Subcutaneous abdominal adipose tissue (tissue), 5 donors: ENCODE results near the gene OSBPL6.

Source experiments
- H3K27ac ChIP-seq: one replicate; pipeline ENCODE4 v1.7.0; 2013; ENCODE audit warnings: low read depth, mild to moderate bottlenecking, inconsistent platforms, low read length, moderate library complexity
- H3K27me3 ChIP-seq, 5 donors: one replicate each; pipeline ENCODE4 v1.7.0; 2013; ENCODE audit warnings: low read length in 5 of 5, inconsistent platforms in 1 of 5; ENCODE audit not compliant: control insufficient read depth in 5 of 5, insufficient read depth in 4 of 5
- H3K36me3 ChIP-seq, 5 donors: one replicate each; pipeline ENCODE4 v1.7.0; 2013; ENCODE audit warnings: low read length in 5 of 5; ENCODE audit not compliant: control insufficient read depth in 5 of 5, insufficient read depth in 5 of 5
- H3K4me1 ChIP-seq, 5 donors: one replicate each; pipeline ENCODE4 v1.7.0; 2013; ENCODE audit warnings: low read length in 5 of 5, mild to moderate bottlenecking in 3 of 5, moderate library complexity in 1 of 5; ENCODE audit not compliant: control insufficient read depth in 5 of 5, insufficient read depth in 5 of 5
- H3K4me3 ChIP-seq, 5 donors: one replicate each; pipeline ENCODE4 v1.7.0; 2013; ENCODE audit warnings: low read length in 5 of 5, low read depth in 1 of 5
- H3K9ac ChIP-seq, 5 donors: one replicate each; pipeline ENCODE4 v1.7.0; 2013; ENCODE audit warnings: low read length in 5 of 5, mild to moderate bottlenecking in 4 of 5, moderate library complexity in 3 of 5
- H3K9me3 ChIP-seq, 5 donors: one replicate each; pipeline ENCODE4 v1.7.0; 2013; ENCODE audit warnings: low read length in 5 of 5; ENCODE audit not compliant: control insufficient read depth in 5 of 5
- donor health status: healthy.
- donor health status: healthy.
- donor health status: healthy.
- donor health status: healthy.
- donor health status: healthy.

OSBPL6 gene

GRCh38 chr2:178383718-178384117 lies 189.4 kb downstream of the OSBPL6 start:
- Histone ChIP-seq H3K36me3 (peaks cover 0 to 8% (median 0%) of the 10 kb centered on the region in 5 donors), H3K27me3 (no peaks in the 10 kb centered on the region), H3K9ac (no peak overlapping the region), H3K9me3 (no peaks in the 10 kb centered on the region), H3K4me1 (no peaks in the 10 kb centered on the region), H3K4me3 (no peak overlapping the region), H3K27ac (no peak overlapping the region)

- no peaks in the 10 kb centered on the region for H3K4me1 ChIP-seq
- H3K27ac ChIP-seq = no peak overlapping the region
- H3K27me3 ChIP-seq = no peaks in the 10 kb centered on the region
- no peak overlapping the region for H3K9ac ChIP-seq
- no peak overlapping the region for H3K4me3 ChIP-seq
- H3K36me3 ChIP-seq = peaks cover 0 to 11% (median 8%) of the 10 kb centered on the region in 5 donors
- no peaks in the 10 kb centered on the region for H3K9me3 ChIP-seq
Observed at GRCh38 chr2:178385595-178386148, 191.4 kb downstream of the OSBPL6 start.

GRCh38 chr2:178386986-178387597 lies 192.8 kb downstream of the OSBPL6 start:
- Histone ChIP-seq H3K27me3 (no peaks in the 10 kb centered on the region), H3K9me3 (no peaks in the 10 kb centered on the region), H3K4me1 (no peaks in the 10 kb centered on the region), H3K4me3 (no peak overlapping the region), H3K36me3 (peaks cover 0 to 11% (median 8%) of the 10 kb centered on the region in 5 donors), H3K9ac (no peak overlapping the region), H3K27ac (no peak overlapping the region)

DNA sequence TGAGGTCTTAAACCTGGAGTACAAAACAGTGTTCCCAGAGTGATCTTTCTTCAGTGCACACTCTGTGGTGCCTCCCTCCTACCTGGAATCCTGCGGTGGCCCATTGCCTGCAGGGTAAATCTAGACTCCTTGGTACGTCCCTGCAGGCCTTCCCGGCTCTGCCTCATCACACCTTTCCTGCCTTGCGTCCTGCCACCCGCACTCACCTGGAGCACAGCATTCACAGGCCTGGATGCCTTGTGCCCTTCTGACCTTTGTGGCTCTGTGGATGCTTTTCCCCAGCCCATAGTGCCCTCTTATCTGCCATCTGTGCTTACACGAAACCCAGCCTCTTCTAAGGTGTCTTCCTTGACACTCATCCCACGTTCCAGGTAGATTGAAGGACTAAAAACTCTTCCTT lies 194.0 kb downstream of the OSBPL6 start:
- Histone ChIP-seq H3K9ac (no peak overlapping the region), H3K4me3 (no peak overlapping the region), H3K27me3 (no peaks in the 10 kb centered on the region), H3K9me3 (no peaks in the 10 kb centered on the region), H3K27ac (no peak overlapping the region), H3K4me1 (no peaks in the 10 kb centered on the region), H3K36me3 (peaks cover 0 to 11% (median 8%) of the 10 kb centered on the region in 5 donors)

- H3K4me1 ChIP-seq = no peaks in the 10 kb centered on the region
- H3K36me3 ChIP-seq = peaks cover 0 to 9% (median 6%) of the 10 kb centered on the region in 5 donors
- H3K9ac ChIP-seq = no peak overlapping the region
- H3K27me3 ChIP-seq = no peaks in the 10 kb centered on the region
- H3K27ac ChIP-seq = no peak overlapping the region
- no peak overlapping the region for H3K4me3 ChIP-seq
- no peaks in the 10 kb centered on the region for H3K9me3 ChIP-seq
Observed at GRCh38 chr2:178391701-178392100, 197.4 kb downstream of the OSBPL6 start.

DNA sequence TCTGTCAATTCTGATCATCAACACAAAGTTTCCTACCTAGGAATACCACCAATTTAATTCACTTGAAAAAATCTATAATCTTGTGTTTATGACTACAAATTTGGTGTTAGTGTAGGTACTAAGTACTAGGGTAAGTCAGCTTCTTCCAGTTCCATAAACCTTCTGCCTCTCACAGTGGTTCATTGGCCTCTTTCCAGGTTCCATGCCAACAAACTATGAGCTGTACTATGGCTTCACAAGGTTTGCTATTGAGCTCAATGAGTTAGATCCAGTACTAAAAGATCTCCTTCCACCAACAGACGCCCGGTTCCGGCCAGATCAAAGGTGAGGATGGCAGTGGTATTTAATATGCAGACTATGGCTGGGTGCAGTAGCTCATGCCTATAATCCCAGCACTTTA lies 197.9 kb downstream of the OSBPL6 start:
- Histone ChIP-seq H3K27ac (no peak overlapping the region), H3K27me3 (no peaks in the 10 kb centered on the region), H3K36me3 (peaks cover 0 to 9% (median 6%) of the 10 kb centered on the region in 5 donors)

GRCh38 chr2:178394859-178395258 lies 200.5 kb downstream of the OSBPL6 start:
- Histone ChIP-seq H3K9ac (no peak overlapping the region), H3K4me3 (no peak overlapping the region), H3K4me1 (no peaks in the 10 kb centered on the region), H3K36me3 (peaks cover 0 to 2% (median 0%) of the 10 kb centered on the region in 5 donors), H3K27me3 (no peaks in the 10 kb centered on the region), H3K9me3 (no peaks in the 10 kb centered on the region), H3K27ac (no peak overlapping the region)

More for the DNA sequence above, 197.9 kb downstream of the OSBPL6 start:
- no peak overlapping the region for H3K9ac ChIP-seq
- no peaks in the 10 kb centered on the region for H3K4me1 ChIP-seq
- no peak overlapping the region for H3K4me3 ChIP-seq
- H3K9me3 ChIP-seq = no peaks in the 10 kb centered on the region

DNA sequence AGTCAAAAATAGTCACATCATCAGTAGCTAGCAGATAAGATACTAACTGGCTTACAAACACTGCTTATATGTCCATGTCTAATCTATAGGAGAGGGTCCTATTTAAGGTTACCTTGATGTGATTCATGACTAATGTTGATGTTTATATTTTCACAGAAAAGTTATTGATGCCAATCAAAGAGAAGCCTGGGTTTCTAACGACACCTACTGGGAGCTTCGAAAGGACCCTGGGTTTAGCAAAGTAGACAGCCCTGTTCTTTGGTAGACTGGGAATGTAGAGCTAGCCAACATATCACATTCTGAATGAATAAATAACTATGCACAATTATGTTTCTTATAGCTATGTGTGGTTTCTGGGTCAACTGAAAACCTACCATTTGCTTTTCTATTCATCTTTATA lies 201.0 kb downstream of the OSBPL6 start:
- no peaks in the 10 kb centered on the region for H3K36me3 ChIP-seq
- no peaks in the 10 kb centered on the region for H3K9me3 ChIP-seq
- no peak overlapping the region for H3K27ac ChIP-seq
- no peaks in the 10 kb centered on the region for H3K27me3 ChIP-seq
- no peak overlapping the region for H3K9ac ChIP-seq
- no peak overlapping the region for H3K4me3 ChIP-seq
- H3K4me1 ChIP-seq = no peaks in the 10 kb centered on the region

- Histone ChIP-seq H3K36me3 (no peaks in the 10 kb centered on the region), H3K27ac (no peak overlapping the region), H3K9ac (no peak overlapping the region), H3K27me3 (no peaks in the 10 kb centered on the region), H3K9me3 (no peaks in the 10 kb centered on the region), H3K4me1 (no peaks in the 10 kb centered on the region), H3K4me3 (no peak overlapping the region)
Observed at GRCh38 chr2:178395941-178396570, 201.7 kb downstream of the OSBPL6 start.

DNA sequence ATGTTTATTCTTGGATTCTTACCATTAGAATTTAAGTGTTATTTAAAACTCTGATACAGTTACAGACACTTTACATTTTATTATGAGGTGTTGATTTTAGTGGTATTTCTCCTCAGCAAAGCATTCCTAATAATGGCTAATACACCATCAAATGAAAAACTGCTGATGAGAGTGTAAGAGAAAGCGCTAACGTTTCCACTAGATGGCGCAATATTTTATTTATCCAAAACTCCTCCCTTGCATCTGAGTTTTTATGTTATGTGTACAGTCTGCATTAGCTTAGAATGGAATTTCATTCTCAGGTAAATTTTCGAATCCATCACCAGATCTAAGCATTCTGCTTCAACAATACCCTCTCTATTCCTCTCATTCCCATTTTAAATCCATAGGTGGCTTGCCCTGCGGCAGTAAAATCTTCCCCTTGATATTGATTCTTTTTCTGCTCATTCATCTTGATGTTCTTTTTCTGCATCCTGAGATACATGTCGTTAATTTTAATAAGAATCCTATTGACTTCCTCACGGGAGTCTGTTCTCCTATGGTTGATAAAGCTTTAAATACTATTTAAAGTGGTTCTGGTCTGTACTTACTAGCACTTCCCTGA lies 202.8 kb downstream of the OSBPL6 start:
- Histone ChIP-seq H3K9ac (no peak overlapping the region), H3K36me3 (no peaks in the 10 kb centered on the region)

More for the DNA sequence above, 202.8 kb downstream of the OSBPL6 start:
- Histone ChIP-seq H3K4me3 (no peak overlapping the region), H3K27ac (no peak overlapping the region), H3K9me3 (no peaks in the 10 kb centered on the region), H3K4me1 (no peaks in the 10 kb centered on the region), H3K27me3 (no peaks in the 10 kb centered on the region)
